GM18870 (cell line): ENCODE results near the gene HMG20A.
"Not testable (repeated sequence)": the region's sequence is repeated elsewhere in the genome, so short reads cannot be mapped to it uniquely, and the experiment has no call there.

Source experiments
- ATAC-seq: cut with Tn5 transposase; IDR thresholded peaks from one replicate; pipeline ENCODE4 v1.9.1; 2021; ENCODE audit warnings: moderate library complexity; ENCODE audit not compliant: unreplicated experiment

HMG20A gene

DNA sequence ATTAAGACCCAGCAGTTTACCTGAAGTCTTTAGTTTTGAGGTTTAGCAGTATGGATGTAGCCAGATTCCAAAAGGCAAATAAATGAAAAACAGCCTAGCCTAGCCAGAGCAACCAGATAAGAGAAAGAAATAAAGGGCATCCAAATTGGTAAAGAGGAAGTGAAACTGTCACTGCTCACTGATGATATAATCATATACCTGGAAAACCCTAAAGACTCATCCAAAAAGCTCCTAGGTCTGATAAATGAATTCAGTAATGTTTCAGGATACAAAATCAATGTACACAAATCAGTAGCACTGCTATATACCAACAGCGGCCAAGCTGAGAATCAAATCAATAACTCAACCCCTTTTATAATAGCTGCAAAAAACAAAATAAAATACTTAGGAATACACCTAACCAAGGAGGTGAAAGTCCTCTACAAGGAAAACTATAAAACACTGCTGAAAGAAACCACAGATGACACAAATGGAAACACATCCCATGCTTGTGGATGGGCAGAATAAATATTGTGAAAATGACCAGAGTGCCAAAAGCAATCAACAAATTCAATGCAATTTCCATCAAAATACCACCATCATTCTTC, 14.4 kb upstream of the HMG20A start:
- not testable (repeated sequence) for ATAC-seq

DNA sequence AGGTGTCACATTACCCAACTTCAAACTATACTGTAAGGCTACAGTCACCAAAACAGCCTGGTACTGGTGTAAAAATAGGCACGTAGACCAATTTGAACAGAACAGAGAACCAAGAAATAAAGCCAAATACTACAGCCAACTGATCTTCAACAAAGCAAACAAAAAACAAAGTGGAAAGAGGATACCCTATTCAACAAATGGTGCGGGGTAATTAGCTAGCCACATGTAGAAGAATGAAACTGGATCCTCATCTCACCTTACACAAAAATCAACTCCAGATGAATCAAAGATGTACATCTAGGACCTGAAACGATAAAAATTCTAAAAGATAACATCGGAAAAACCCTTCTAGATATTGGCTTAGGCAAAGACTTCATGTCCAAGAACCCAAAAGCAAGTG, 13.8 kb upstream of the HMG20A start:
- no peak for ATAC-seq

DNA sequence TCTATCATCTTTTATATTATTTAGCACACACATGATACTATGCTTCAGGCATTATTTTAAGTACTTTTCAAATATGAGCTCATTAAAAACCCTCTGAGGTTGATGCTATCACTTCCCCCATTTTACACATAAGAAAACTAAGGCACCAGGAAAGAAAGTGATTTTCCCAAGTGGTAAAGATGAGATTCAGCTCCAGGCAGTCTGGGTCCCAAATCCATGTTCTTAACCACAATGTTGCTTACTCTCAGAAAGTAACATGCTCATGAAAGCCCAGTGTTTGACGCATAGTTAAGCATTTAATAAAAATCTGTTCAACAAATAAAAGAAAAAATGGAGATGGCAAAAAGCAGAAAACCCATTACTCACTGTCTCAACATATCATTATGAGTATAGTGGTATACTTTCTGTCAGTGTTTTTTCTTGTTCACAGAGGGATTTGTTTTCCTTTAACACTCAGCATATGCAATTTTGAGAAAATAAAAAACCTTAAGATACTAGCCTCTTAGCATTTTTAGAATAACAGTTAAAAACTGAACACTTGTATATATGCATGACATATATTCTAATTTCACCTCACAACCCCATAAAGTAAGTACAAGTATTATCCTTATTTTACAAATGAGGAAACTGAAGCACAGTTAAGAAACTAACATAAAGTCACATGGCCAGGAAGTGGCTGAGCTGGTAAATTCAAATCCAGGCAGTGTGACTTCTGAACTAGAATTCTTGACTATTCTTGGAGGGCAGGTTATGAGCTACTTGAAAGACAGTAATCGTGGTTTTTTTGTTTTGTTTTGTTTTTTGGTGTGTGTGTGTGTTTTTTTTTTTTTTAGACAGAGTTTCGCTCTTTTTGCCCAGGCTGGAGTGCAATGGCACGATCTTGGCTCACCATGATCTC, 11.2 kb upstream of the HMG20A start:
- ATAC-seq: no peak

GRCh38 chr15:77410157-77410500, 10.6 kb upstream of the HMG20A start:
- not testable (repeated sequence) for ATAC-seq

- ATAC-seq: no peak
Observed at GRCh38 chr15:77410701-77411618, 9.7 kb upstream of the HMG20A start.

DNA sequence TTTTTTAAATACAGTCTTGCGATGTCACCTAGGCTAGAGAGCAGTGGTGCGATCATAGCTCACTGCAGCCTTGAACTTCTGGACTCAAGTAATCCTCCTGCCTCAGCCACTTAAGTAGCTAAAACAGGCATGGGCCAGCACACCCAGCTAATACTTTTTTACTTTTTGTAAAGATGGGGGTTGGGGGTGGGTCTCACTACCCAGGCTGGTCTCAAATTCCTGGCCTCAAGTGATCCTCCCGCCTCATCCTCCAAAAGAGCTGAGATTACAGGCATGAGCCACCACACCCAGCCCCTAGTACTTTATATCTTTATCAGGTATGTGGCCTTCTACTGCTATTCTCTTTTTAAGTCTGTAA, 9.1 kb upstream of the HMG20A start:
- ATAC-seq: no peak

DNA sequence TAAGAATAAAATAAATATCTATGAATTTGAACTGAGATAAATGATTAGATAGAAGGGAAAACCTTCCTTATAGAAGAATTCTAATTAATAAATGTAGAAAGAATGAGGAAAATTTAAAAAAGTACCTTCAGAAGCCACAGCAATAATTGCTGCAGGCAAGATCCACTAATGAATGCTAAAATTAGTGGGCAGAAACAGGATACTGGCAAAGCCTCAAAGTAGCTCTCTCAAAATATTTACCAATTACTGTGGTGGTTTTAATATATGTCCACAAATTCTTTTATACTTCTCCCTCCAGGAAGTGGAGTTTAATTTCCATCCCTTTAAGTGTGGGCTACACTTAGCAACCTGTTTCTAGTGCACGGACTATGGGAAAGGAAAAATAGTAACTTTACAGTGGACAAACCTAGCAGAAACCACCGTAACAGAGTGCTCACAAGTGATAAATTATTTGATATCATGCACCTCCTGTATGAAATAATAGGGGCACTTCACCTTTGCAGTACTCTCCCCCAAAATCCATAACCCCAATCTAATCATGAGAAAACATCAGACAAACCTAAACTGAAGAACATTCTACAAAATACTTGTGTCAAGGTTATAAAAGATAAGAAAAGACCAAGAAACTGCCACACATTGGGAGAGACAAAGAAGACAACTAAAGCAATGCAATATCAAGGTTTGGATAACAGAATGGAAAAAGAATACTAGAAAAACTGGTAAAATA, 7.6 kb upstream of the HMG20A start:
- no peak for ATAC-seq

- no peak for ATAC-seq
Observed at GRCh38 chr15:77413699-77414349, 6.9 kb upstream of the HMG20A start.

GRCh38 chr15:77414789-77415442, 5.8 kb upstream of the HMG20A start:
- no peak for ATAC-seq

GRCh38 chr15:77415450-77416147, 5.1 kb upstream of the HMG20A start:
- ATAC-seq: no peak

- ATAC-seq: no peak
Observed at GRCh38 chr15:77416148-77416455, 4.6 kb upstream of the HMG20A start.

GRCh38 chr15:77416954-77417353, 3.7 kb upstream of the HMG20A start:
- ATAC-seq: no peak

DNA sequence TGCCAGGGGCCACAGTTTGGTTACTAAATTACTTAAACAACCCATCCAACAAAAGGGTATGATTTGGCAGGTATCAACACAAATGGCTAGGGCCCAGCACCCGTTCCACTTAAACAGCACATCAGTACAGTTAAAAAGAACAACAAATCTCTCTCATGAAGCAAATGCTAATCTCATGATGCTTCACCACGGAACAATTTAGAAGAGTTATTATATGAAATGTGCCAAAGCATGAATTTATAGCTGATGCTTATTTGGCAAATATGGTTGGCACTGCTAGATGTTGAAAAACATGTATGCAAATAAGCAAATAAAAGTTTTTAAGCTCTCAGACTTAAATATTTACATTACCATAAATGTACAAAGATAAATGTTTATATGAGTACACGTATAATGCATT, 3.1 kb upstream of the HMG20A start:
- ATAC-seq: no peak

GRCh38 chr15:77418391-77418965, 2.2 kb upstream of the HMG20A start:
- ATAC-seq: no peak

DNA sequence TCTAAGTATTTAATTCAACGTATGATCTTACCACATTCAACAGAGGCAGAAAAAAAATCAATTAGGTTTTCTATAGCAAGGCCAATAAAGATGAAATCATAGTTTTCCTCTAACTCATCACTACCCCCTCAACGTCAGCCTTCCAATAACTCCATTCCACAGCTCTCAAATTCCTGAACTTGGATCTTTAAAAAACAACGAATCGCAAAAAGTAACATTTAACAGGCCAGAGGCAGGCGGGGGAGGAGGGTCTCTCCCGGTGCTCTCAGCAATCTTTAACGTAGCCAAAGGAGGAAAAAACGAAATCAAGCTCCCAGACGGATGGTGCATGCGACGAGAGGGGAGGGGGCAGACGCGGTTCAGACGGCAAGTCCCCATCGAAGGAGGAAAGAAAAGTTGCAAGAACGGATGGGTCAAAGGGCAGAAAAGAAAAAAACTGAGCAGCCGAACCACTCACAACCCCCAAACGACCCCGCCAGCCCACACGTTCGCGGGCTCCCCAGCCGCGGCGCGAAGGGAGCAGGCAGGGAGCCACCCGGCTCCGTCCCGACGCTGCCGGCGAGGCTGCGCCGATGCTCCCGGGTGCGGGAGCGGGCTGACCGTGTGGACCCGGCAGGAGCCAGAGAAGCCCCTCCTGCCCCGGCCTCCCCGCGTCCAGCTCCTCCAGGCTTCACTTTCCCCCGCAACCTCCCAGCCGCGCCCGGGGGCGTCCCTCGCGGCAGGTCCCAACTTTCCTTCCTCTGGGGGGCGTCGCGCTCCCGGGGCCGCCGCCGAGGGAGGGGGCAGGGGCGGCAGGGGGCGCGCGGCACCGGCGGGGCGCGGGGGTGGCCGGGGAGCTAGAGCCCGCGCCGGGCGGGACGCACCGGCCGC, 1.5 kb upstream of the HMG20A start:
- peak; percentile 5 for ATAC-seq

GRCh38 chr15:77419836-77420609, 665 bp upstream of the HMG20A start, which contains the start of gene PEAK1:
Gene PEAK1, minus strand, starts transcription at chr15:77420104. Its CDS starts 238,178 bp downstream, at chr15:77181926.
- peak; percentile 68 for ATAC-seq

GRCh38 chr15:77421370-77421700, 647 bp downstream of the HMG20A start:
- ATAC-seq: no peak
